ENCODE data around the gene SLC12A3.

The SLC12A3 gene

DNA sequence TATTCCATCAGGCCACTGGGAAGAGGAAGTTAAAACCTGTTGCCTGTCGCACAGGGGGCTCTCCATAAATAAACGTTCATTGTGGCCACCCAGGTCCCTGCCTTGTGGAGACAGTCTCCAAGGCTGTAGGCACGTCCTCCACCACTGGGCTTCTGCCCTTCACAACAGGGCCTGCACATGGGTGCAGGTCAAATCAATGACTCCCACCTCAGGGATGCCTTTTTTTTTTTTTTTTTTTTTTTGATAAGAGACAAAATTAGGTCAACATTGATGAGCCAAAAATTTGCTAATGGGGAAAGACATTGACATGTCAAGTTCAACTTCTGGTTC is 12.6 kb upstream of the SLC12A3 start:
- H3K27ac Mint-ChIP-seq: no peak overlapping the region
- peaks cover 15% of the 10 kb centered on the region for H3K36me3 Mint-ChIP-seq
- H3K27me3 Mint-ChIP-seq: peaks cover 14% of the 10 kb centered on the region
- peaks cover 20% of the 10 kb centered on the region for H3K4me1 Mint-ChIP-seq
- CTCF ChIA-PET: interaction anchor here (1.0 to 4.3 kb wide), 7 partner anchors 10 to 276 kb away, joined by 3 to 21 read pairs (median 4); no protein-coding TSS in a partner anchor
- DNase-seq: no peak
- H3K4me3 Mint-ChIP-seq: no peak overlapping the region
- peaks cover 8% of the 10 kb centered on the region for H3K9me3 Mint-ChIP-seq

GRCh38 chr16:56852968-56853367 is 12.0 kb upstream of the SLC12A3 start:
- Mint-ChIP-seq H3K4me1 (peaks cover 14% of the 10 kb centered on the region), H3K4me3 (no peak overlapping the region), H3K27ac (no peak overlapping the region), H3K36me3 (peaks cover 9% of the 10 kb centered on the region), H3K9me3 (peaks cover 3% of the 10 kb centered on the region), H3K27me3 (peaks cover 16% of the 10 kb centered on the region)
- CTCF ChIA-PET: interaction anchor here (0.8 to 4.3 kb wide), 7 partner anchors 11 to 277 kb away, joined by 3 to 21 read pairs (median 4); no protein-coding TSS in a partner anchor
- no peak for DNase-seq

- H3K27me3 Mint-ChIP-seq: peaks cover 31% of the 10 kb centered on the region
- H3K36me3 Mint-ChIP-seq: no peaks in the 10 kb centered on the region
- CTCF ChIA-PET: interaction anchor here (1.2 to 2.2 kb wide), 3 partner anchors 13 to 59 kb away, joined by 3 to 7 read pairs (median 3); no protein-coding TSS in a partner anchor
- DNase-seq: no peak
- peaks cover 13% of the 10 kb centered on the region for H3K4me1 Mint-ChIP-seq
- H3K9me3 Mint-ChIP-seq: no peaks in the 10 kb centered on the region
- H3K4me3 Mint-ChIP-seq: no peak overlapping the region
- no peak overlapping the region for H3K27ac Mint-ChIP-seq
Measured at GRCh38 chr16:56855201-56855600, 9.8 kb upstream of the SLC12A3 start.

DNA sequence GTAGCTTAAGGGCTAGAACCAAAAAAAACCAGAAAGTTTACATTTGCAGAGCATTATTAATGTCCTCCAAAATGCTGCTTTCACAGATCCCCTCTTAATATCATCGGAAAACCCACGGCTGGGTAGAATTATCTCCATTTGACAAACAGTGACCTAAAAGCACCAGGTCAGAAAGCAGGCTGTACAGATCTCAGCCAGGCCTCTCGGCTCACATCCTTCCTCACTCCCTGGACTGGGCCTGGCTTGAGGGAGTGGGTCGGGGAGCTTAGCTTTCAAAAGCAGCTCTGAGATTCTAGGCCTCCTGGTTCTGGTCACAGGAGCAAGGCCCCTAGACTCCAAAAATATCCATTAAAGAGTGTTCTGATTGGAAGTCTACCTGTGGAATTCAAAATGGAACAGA is 9.1 kb upstream of the SLC12A3 start:
- peaks cover 31% of the 10 kb centered on the region for H3K27me3 Mint-ChIP-seq
- no peak for DNase-seq
- H3K9me3 Mint-ChIP-seq: no peaks in the 10 kb centered on the region
- CTCF ChIA-PET: interaction anchor here (0.7 to 2.2 kb wide), 4 partner anchors 12 to 94 kb away, joined by 3 to 7 read pairs (median 4); no protein-coding TSS in a partner anchor
- H3K4me3 Mint-ChIP-seq: no peak overlapping the region
- no peak overlapping the region for H3K27ac Mint-ChIP-seq
- H3K36me3 Mint-ChIP-seq: no peaks in the 10 kb centered on the region
- H3K4me1 Mint-ChIP-seq: peaks cover 21% of the 10 kb centered on the region

DNA sequence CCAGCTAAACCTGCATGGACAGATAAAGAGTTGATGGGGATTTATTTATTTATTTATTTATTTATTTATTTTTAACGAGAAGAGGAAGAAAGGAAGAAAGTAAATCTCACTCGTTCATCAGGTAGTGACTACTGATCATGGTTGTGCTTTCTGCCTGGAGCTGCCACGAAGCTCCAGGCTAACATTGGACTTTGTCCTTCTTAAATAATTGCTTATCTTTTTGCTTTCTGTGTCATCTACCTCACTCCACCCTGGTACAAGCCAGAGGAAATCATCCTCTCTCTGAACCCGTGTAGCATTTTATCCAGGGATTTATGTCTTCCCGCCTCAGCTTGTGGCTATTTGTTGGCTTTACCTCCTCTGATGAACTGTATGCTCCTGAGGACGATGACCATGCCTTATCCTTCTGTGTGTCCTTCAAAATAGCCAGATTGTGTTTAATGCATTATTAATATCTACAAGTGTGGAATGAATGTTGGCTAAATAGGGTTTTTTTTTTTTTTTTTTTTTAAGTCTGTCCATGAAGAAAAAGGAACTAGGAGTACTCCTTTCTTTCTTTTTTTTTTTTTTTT is 8.0 kb upstream of the SLC12A3 start:
- no peak for DNase-seq
- Mint-ChIP-seq H3K27me3 (peaks cover 31% of the 10 kb centered on the region), H3K4me1 (peaks cover 31% of the 10 kb centered on the region), H3K9me3 (no peaks in the 10 kb centered on the region), H3K36me3 (no peaks in the 10 kb centered on the region), H3K4me3 (no peak overlapping the region), H3K27ac (no peak overlapping the region)
- CTCF ChIA-PET: interaction anchor here (1.1 to 2.2 kb wide), 3 partner anchors 11 to 107 kb away, joined by 3 to 7 read pairs (median 3); no protein-coding TSS in a partner anchor

DNA sequence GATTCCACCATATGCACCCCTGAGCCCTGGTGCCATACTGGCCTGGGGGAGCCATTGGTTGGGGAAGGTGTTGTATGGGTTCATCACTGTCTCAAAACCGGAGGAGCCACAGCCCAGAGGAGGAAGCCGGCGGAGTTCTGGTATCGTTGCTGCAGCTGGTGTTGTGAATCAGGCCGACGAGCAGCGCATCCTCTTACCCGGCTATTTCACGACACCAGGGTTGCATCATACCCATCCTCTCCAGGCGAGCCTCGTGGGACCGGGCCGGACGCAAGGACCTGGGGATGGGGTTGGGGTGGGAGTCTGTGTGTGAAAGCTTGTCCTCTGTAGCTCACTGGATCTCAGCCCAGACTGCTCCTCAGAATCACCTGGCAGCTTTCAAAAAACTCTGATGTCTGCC is 6.6 kb upstream of the SLC12A3 start:
- H3K36me3 Mint-ChIP-seq: no peaks in the 10 kb centered on the region
- H3K9me3 Mint-ChIP-seq: no peaks in the 10 kb centered on the region
- no peak for DNase-seq
- peaks cover 31% of the 10 kb centered on the region for H3K27me3 Mint-ChIP-seq
- no peak overlapping the region for H3K27ac Mint-ChIP-seq
- peaks cover 45% of the 10 kb centered on the region for H3K4me1 Mint-ChIP-seq
- CTCF ChIA-PET: interaction anchor here (1.7 kb wide), 1 partner anchor 11 kb away, joined by 10 read pairs; no protein-coding TSS in a partner anchor
- H3K4me3 Mint-ChIP-seq: no peak overlapping the region

DNA sequence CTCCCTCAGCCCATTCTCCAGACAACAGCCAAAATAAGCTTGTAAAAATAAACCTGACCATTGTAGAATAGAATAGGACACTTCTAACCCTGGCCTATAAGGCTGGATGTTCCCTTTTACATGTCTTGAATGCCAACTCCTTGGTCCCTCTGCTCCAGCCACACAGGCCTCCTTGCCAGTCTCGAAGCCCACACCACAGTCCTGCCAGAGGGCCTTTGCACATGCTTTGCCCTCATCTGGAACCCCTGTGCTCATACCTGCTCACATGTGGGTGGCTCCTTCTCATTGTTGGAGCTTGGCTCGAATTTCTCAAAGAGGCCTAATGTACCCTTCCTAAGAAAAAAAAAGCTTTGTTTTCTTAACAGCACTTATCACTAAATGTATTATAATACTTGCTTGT is 5.4 kb upstream of the SLC12A3 start:
- peaks cover 31% of the 10 kb centered on the region for H3K27me3 Mint-ChIP-seq
- H3K27ac Mint-ChIP-seq: peak overlapping the region; percentile 79
- H3K36me3 Mint-ChIP-seq: no peaks in the 10 kb centered on the region
- H3K9me3 Mint-ChIP-seq: no peaks in the 10 kb centered on the region
- no peak for DNase-seq
- peaks cover 47% of the 10 kb centered on the region for H3K4me1 Mint-ChIP-seq
- H3K4me3 Mint-ChIP-seq: no peak overlapping the region
- CTCF ChIA-PET: interaction anchor here (0.7 to 1.7 kb wide), 5 partner anchors 10 to 283 kb away, joined by 3 to 10 read pairs (median 3); no protein-coding TSS in a partner anchor

- H3K36me3 Mint-ChIP-seq: no peaks in the 10 kb centered on the region
- CTCF ChIA-PET: interaction anchor here (0.8 to 0.9 kb wide), 2 partner anchors 9 to 67 kb away, joined by 4 read pairs; no protein-coding TSS in a partner anchor
- DNase-seq: peak; percentile 76
- peak overlapping the region; percentile 16 for H3K4me3 Mint-ChIP-seq
- peaks cover 47% of the 10 kb centered on the region for H3K4me1 Mint-ChIP-seq
- H3K27me3 Mint-ChIP-seq: peaks cover 27% of the 10 kb centered on the region
- no peaks in the 10 kb centered on the region for H3K9me3 Mint-ChIP-seq
- H3K27ac Mint-ChIP-seq: peak overlapping the region; percentile 79
Measured at GRCh38 chr16:56860226-56861020, 4.6 kb upstream of the SLC12A3 start.

DNA sequence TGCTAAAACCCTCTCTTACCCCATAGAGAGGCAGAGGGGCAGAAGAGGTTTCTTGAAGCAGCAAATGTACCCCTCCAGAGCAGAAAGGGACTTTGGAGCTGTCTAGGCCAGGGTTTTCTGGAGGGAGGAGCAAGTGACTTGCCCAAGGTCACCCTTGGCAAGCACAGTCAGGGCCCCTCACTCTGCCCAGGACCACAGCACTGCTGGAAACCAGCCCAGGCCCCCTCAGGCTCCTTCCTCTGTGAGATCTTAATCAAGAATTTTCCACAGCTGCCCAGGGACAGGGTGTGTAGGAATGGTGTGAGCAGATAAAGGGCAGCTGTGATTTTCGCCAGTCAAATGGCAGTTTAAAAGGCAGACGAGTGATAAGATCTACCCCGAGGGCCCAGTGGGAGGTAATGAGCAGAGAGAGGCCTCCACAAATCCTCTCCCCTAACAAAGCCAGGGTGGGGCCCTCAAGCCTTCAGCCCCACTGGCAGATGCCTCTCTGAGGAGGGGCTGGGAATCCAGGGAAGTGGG is 3.9 kb upstream of the SLC12A3 start:
- Mint-ChIP-seq H3K4me1 (peaks cover 47% of the 10 kb centered on the region), H3K4me3 (no peak overlapping the region), H3K36me3 (no peaks in the 10 kb centered on the region), H3K27ac (peak overlapping the region; percentile 79), H3K9me3 (no peaks in the 10 kb centered on the region), H3K27me3 (peaks cover 22% of the 10 kb centered on the region)
- CTCF ChIA-PET: interaction anchor here (0.8 to 1.2 kb wide), 4 partner anchors 8 to 244 kb away, joined by 3 to 4 read pairs (median 4); no protein-coding TSS in a partner anchor
- no peak for DNase-seq

DNA sequence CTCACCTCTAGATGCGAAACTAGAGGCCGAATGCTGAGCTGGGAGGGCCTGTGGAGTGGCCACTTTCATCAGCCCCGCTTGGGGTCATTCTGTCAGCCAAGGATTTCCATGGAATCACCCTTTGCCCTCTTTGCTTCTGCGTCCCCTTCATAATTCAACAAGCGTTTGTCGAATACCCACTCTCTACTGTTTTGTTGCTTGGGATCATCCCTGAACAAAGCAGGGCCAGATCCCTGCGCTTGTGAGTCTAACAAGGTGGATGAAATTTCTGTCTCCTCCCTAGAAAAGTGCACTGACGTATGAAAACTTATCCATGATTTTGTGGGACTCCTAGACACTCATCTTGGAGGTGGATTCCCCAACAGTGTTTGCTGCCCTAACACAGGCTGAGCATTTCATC is 3.3 kb upstream of the SLC12A3 start:
- Mint-ChIP-seq H3K4me1 (peaks cover 47% of the 10 kb centered on the region), H3K27ac (no peak overlapping the region), H3K9me3 (no peaks in the 10 kb centered on the region), H3K36me3 (no peaks in the 10 kb centered on the region), H3K27me3 (peaks cover 17% of the 10 kb centered on the region), H3K4me3 (no peak overlapping the region)
- CTCF ChIA-PET: interaction anchor here (0.8 to 2.4 kb wide), 4 partner anchors 68 to 245 kb away, joined by 3 to 22 read pairs (median 5); no protein-coding TSS in a partner anchor
- DNase-seq: no peak

DNA sequence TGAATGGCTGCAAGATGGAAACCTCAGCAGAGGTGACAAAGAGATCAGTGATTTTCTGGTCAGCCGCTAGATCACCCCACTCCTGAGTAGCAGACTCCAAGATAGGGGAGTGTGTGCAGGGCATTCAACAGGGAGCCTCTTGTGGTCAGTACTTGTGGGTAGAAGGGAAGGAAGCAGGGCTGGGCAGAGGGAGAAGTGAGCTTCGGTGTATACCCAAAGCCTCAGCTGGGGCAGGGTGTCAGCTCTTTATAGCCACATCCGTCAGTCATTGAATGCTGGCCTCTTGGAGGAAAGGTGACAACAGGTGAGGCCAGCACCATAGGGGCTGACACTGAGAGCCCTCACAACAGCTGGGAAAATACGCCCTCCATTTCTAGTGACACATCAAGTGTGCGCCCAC is 2.2 kb upstream of the SLC12A3 start:
- Mint-ChIP-seq H3K27me3 (peaks cover 17% of the 10 kb centered on the region), H3K4me1 (peaks cover 51% of the 10 kb centered on the region), H3K27ac (no peak overlapping the region), H3K4me3 (no peak overlapping the region), H3K9me3 (no peaks in the 10 kb centered on the region), H3K36me3 (no peaks in the 10 kb centered on the region)
- DNase-seq: no peak
- CTCF ChIA-PET: interaction anchor here (0.7 to 2.4 kb wide), 5 partner anchors 15 to 102 kb away, joined by 3 to 22 read pairs (median 4); no protein-coding TSS in a partner anchor

- H3K27ac Mint-ChIP-seq: no peak overlapping the region
Measured at GRCh38 chr16:56865394-56866062, 521 bp downstream of the SLC12A3 start.

DNA sequence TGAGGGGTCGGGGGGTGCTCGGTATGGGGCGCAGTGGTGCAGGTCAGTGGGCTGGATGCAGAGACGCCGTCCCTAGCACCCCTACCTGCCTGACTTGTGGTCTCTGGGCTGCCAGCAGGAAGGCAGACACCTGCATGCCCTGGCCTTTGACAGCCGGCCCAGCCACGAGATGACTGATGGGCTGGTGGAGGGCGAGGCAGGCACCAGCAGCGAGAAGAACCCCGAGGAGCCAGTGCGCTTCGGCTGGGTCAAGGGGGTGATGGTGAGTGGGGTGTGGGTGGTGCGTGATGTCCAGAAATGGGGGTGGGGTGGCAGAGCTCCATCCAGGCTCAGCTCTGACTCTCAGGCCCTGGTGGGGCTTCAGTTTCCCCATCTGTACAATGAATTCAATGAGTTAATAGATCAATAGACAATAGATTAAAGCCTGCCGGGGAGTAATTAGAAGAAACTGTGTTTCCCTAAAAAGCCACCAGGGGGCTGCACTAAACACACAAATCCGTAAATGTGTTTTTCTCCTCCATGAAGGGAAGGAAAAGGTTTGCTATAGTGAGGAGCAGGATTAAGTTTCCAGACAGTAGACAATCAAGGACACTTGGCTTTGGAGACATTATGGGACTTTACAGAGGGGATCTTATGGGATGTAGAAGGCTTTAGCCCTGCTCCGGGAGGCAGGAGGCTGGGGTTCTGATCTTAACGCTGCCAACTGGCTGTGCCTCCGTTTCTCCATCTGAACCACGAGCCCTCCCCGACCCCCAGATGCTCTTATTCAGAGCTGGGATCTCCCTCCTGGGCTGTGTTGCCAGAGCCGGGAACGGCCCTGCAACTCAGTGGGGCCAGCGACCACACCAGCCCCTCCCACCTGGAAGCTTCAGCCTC is 2.2 kb downstream of the SLC12A3 start:
- no peak overlapping the region for H3K4me3 Mint-ChIP-seq
- H3K27me3 Mint-ChIP-seq: no peaks in the 10 kb centered on the region
- peaks cover 18% of the 10 kb centered on the region for H3K4me1 Mint-ChIP-seq
- H3K9me3 Mint-ChIP-seq: no peaks in the 10 kb centered on the region
- DNase-seq: peak; percentile 55
- H3K36me3 Mint-ChIP-seq: no peaks in the 10 kb centered on the region
- CTCF ChIA-PET: interaction anchor here (0.7 to 7.3 kb wide), 25 partner anchors 8 to 132 kb away, joined by 3 to 96 read pairs (median 4); no protein-coding TSS in a partner anchor
- no peak overlapping the region for H3K27ac Mint-ChIP-seq

More at GRCh38 chr16:56865394-56866062, 521 bp downstream of the SLC12A3 start:
- Mint-ChIP-seq H3K4me1 (peaks cover 35% of the 10 kb centered on the region), H3K4me3 (no peak overlapping the region), H3K9me3 (no peaks in the 10 kb centered on the region), H3K27me3 (no peaks in the 10 kb centered on the region), H3K36me3 (no peaks in the 10 kb centered on the region)
- DNase-seq: no peak
- CTCF ChIA-PET: interaction anchor here (0.8 to 7.3 kb wide), 5 partner anchors 10 to 87 kb away, joined by 3 to 96 read pairs (median 4); no protein-coding TSS in a partner anchor

All from activated naive CD4-positive, alpha-beta T cell treated with anti-CD3 and anti-CD28 coated beads, Interleukin-2, amount 10 ng/mL, durations not matched to agents 7 days and 5 days (primary cell).